Calu3 (cell line): ENCODE results near the gene ARL15. TPM values are rescaled to one million over a fixed set of nuclear protein-coding genes. Genes with fewer than 3 reads are reported as not detected.

Experiments
- BruUV-seq: library from RNA; stranded (reverse); fragments of 400-500 nt; replicated peaks from 2 replicates; lab custom pipeline; 2021; lab: Mats Ljungman, UMichigan
- CTCF ChIA-PET: fragments of 300-600 bp; sonication (Branson Sonifier 250); formaldehyde crosslinking; loops from one replicate; lab custom pipeline; 2022; ENCODE audit warnings: antibody characterized with exemption; lab: Charles Lee
- DNase-seq: peaks from one replicate; pipeline ENCODE4 v3.0.0; 2022
- H3K27ac Mint-ChIP-seq: one replicate; pipeline ENCODE4 v1.8.0; 2022; ENCODE audit warnings: mixed read lengths; ENCODE audit not compliant: unreplicated experiment
- H3K27me3 Mint-ChIP-seq: one replicate; pipeline ENCODE4 v1.8.0; 2022; ENCODE audit warnings: mixed read lengths; ENCODE audit not compliant: unreplicated experiment
- H3K36me3 Mint-ChIP-seq: one replicate; pipeline ENCODE4 v1.8.0; 2022; ENCODE audit warnings: mild to moderate bottlenecking, moderate library complexity, mixed read lengths; ENCODE audit not compliant: insufficient read depth, unreplicated experiment
- H3K4me1 Mint-ChIP-seq: one replicate; pipeline ENCODE4 v1.8.0; 2022; ENCODE audit warnings: mild to moderate bottlenecking, low read depth, mixed read lengths; ENCODE audit not compliant: unreplicated experiment
- H3K4me3 Mint-ChIP-seq: one replicate; pipeline ENCODE4 v1.8.0; 2022; ENCODE audit warnings: mild to moderate bottlenecking, low read depth, moderate library complexity, mixed read lengths; ENCODE audit not compliant: unreplicated experiment
- H3K9me3 Mint-ChIP-seq: one replicate; pipeline ENCODE4 v1.8.0; 2022; ENCODE audit warnings: low read depth, mixed read lengths; ENCODE audit not compliant: unreplicated experiment
- CTCF ChIP-seq: fragments of 200-600 bp; IDR thresholded peaks from one replicate; pipeline ENCODE4 v1.8.0; 2022; ENCODE audit warnings: antibody characterized with exemption; ENCODE audit not compliant: unreplicated experiment
- intact Hi-C: fragments of 100-400 bp; cut with micrococcal nuclease; formaldehyde crosslinking; loops from one replicate; pipeline ENCODE4 v1.10.0; 2022; ENCODE audit not compliant: unreplicated experiment
- total RNA-seq: library from RNA; stranded (reverse); gene quantifications from 2 replicates; pipeline ENCODE4 v1.2.3, GENCODE V29; 2022

ARL15 gene
- total RNA-seq, 1 experiment from 2014 or later, result 15.1 TPM

DNA sequence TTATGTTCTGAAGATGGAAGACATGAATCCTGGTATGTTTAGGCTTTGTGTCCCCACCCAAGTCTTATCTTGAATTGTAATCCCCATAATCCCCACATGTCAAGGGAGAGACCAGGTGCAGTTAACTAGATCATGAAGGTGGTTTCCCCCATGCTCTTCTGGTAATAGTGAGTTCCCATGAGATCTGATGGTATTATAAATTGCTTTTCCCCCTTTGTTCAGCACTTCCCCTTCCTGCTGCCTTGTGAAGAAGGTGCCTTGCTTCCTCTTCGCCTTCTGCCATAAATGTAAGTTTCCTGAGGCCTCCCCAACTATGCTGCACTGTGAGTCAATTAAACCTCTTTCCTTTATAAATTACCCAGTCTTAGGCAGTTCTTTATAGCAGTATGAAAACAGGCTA is 229.0 kb downstream of the ARL15 start:
- no TSS peak for BruUV-seq
- no peak overlapping the region for H3K4me3 Mint-ChIP-seq
- no peaks in the 10 kb centered on the region for H3K9me3 Mint-ChIP-seq
- no peak for DNase-seq
- CTCF ChIA-PET, result no interaction called here
- intact Hi-C loops, result no loop called here
- no peak overlapping the region for H3K27ac Mint-ChIP-seq
- no peaks in the 10 kb centered on the region for H3K4me1 Mint-ChIP-seq
- H3K27me3 Mint-ChIP-seq, result no peaks in the 10 kb centered on the region
- TF ChIP-seq CTCF, result no peak
- H3K36me3 Mint-ChIP-seq, result no peaks in the 10 kb centered on the region

DNA sequence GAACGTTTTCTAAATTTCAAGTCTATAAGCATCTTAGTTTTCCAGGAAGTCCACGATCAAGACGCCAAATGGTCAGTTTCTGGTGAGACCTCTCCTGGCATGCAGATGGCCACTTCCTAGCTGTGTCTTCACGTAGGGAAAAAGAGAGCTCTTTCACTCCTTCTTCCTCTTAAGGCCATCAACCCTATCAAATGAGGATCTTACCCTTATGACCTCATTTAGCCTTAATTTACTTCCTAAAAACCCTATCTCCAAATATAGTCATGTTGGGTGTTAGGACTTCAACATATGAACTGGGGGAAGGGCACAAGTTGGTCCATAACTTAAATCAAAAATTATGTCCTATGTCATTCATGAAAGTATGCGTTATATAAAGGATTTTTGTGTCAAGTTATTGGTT is 229.5 kb downstream of the ARL15 start:
- Mint-ChIP-seq H3K27me3 (no peaks in the 10 kb centered on the region), H3K36me3 (no peaks in the 10 kb centered on the region), H3K4me3 (no peak overlapping the region), H3K9me3 (no peaks in the 10 kb centered on the region), H3K4me1 (no peaks in the 10 kb centered on the region), H3K27ac (no peak overlapping the region)
- no TSS peak for BruUV-seq
- no peak for DNase-seq
- intact Hi-C loops, result no loop called here
- CTCF ChIA-PET, result no interaction called here
- no peak for TF ChIP-seq CTCF

DNA sequence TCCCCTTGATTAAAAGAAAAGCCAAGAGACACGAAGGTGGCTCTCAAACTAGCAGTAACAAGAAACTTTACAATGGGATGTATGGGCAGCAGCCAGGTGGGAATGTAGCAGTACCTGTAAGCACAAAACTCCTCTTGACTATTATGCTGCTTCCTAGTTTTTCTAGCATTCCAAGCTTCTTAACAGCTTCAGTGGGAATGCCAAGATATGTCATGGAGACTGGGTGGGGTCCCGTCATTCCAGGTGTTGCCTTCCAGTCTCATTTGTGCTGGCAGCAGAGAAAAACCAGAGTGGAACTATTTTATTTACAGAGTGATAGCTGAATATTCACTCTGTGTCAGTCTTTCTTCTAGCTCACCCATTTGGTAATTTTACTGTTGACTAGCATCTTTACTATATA is 236.6 kb downstream of the ARL15 start:
- Mint-ChIP-seq H3K4me3 (no peak overlapping the region), H3K27ac (no peak overlapping the region), H3K4me1 (no peaks in the 10 kb centered on the region), H3K36me3 (no peaks in the 10 kb centered on the region), H3K9me3 (no peaks in the 10 kb centered on the region), H3K27me3 (no peaks in the 10 kb centered on the region)
- DNase-seq, result no peak
- BruUV-seq, result no TSS peak
- CTCF ChIA-PET, result no interaction called here
- intact Hi-C loops, result no loop called here
- no peak for TF ChIP-seq CTCF

DNA sequence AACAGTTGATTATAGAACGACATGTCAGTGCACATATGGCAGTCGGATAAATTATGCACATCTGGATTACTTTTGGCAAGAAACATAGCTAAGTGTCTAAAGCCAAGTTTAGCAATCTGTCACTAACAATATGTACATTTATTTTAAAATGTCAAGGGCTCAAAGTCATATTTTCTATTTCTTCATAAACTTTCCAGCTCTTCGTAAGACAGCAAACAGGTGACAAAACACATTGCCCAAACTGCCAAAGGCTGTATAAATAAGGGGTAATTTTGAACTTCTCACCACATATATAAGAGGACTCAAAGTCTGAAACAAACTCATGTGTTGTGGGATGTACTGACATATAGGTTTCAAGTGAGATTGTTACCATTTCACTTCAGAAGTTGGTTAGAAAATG is 237.2 kb downstream of the ARL15 start:
- Mint-ChIP-seq H3K27ac (no peak overlapping the region), H3K4me3 (no peak overlapping the region), H3K9me3 (no peaks in the 10 kb centered on the region), H3K36me3 (no peaks in the 10 kb centered on the region), H3K4me1 (no peaks in the 10 kb centered on the region), H3K27me3 (no peaks in the 10 kb centered on the region)
- BruUV-seq, result no TSS peak
- no peak for DNase-seq
- intact Hi-C loops, result no loop called here
- TF ChIP-seq CTCF, result no peak
- CTCF ChIA-PET, result no interaction called here

- DNase-seq, result no peak
- TF ChIP-seq CTCF, result no peak
- CTCF ChIA-PET, result no interaction called here
- no peaks in the 10 kb centered on the region for H3K4me1 Mint-ChIP-seq
- H3K36me3 Mint-ChIP-seq, result no peaks in the 10 kb centered on the region
- no peaks in the 10 kb centered on the region for H3K27me3 Mint-ChIP-seq
- H3K27ac Mint-ChIP-seq, result no peak overlapping the region
- no peak overlapping the region for H3K4me3 Mint-ChIP-seq
- H3K9me3 Mint-ChIP-seq, result no peaks in the 10 kb centered on the region
- intact Hi-C loops, result no loop called here
- BruUV-seq, result no TSS peak
These were observed 243.9 kb downstream of the ARL15 start for GRCh38 chr5:54066433-54066832.
